ENCODE measurements around the gene WHRN. TPM values are rescaled to one million over a fixed set of nuclear protein-coding genes. Genes with fewer than 3 reads are reported as not detected.

WHRN gene
- total and polyA plus RNA-seq, 2 donors (not counting 1 experiment from before 2014, with no cell fraction given), result 19.4 to 95.7 TPM

GRCh38 chr9:114451707-114452031, 53.6 kb downstream of the WHRN start:
- Mint-ChIP-seq H3K27me3 (no peaks in the 10 kb centered on the region), H3K9me3 (ENCODE audit: insufficient read depth) (peaks cover 4% of the 10 kb centered on the region), H3K4me3 (peak overlapping the region; percentile 70), H3K4me1 (peaks cover 65% of the 10 kb centered on the region), H3K27ac (peak overlapping the region; percentile 97)
- peak overlapping the region in 1 of 5 experiments; percentile 44 for H3K4me3 ChIP-seq (ENCODE audit: control extremely low read depth in 1 of 5, extremely low read depth in 1 of 5, insufficient read depth in 1 of 5, low read depth in 2 of 5, low read length in 4 of 5)
- CTCF ChIA-PET, result interaction anchor here (1.1 to 5.2 kb wide), 11 partner anchors 10 to 201 kb away, joined by 3 to 46 read pairs (median 7); partner anchors contain the start of genes ATP6V1G1 and WHRN
- peaks cover 0 to 9% (median 8%) of the 10 kb centered on the region in 3 donors for H3K9me3 ChIP-seq (ENCODE audit: control extremely low read depth in 1 of 3, control insufficient read depth in 2 of 3, insufficient read depth in 1 of 3, low read length in 2 of 3)
- TF ChIP-seq EZH2 (IDR thresholded peaks at IDR 0.05; ENCODE audit: borderline replicate concordance, insufficient read depth, low read depth, low read length, poor library complexity, severe bottlenecking) (no peak), CTCF (IDR thresholded peaks at IDR 0.05) (no peak)
- no peaks in the 10 kb centered on the region for H3K27me3 ChIP-seq (replicated peaks in 1 of 4; ENCODE audit: control extremely low read depth in 1 of 4, control insufficient read depth in 3 of 4, insufficient read depth in 4 of 4, low read length in 3 of 4)
- peak overlapping the region; percentile 87 to 92 for H3K27ac ChIP-seq (ENCODE audit: low read length in 2 of 2)
- H3K4me1 ChIP-seq (ENCODE audit: control insufficient read depth in 2 of 2, insufficient read depth in 2 of 2, low read length in 2 of 2), result peaks cover 57 to 58% of the 10 kb centered on the region in 2 donors
- no peak for DNase-seq
- no peaks in the 10 kb centered on the region for H3K36me3 ChIP-seq (replicated peaks in 1 of 2; ENCODE audit: control extremely low read depth in 1 of 2, control insufficient read depth in 1 of 2, extremely low read depth in 1 of 2, insufficient read depth in 2 of 2, low read length in 1 of 2)
- peak overlapping the region; percentile 69 for H3K4me2 ChIP-seq (replicated peaks; ENCODE audit: low read depth, low read length, poor library complexity, severe bottlenecking)
- H4K20me1 ChIP-seq (ENCODE audit: control insufficient read depth, insufficient read depth, low read length, poor library complexity, severe bottlenecking), result no peaks in the 10 kb centered on the region
- WGBS (ENCODE audit: insufficient coverage), result no CpG with 5 or more reads among the region's 1 CpG
- H3K9ac ChIP-seq (ENCODE audit: low read length), result peak overlapping the region; percentile 52
- no peak for ATAC-seq (ENCODE audit: low read depth)
- intact Hi-C loops (cut with micrococcal nuclease), result loop anchor here (1.0 to 5.0 kb wide), 9 partner anchors 16 to 166 kb away; no protein-coding TSS in a partner anchor
- H2AFZ ChIP-seq (ENCODE audit: insufficient read depth, low read depth, low read length, poor library complexity, severe bottlenecking), result peak overlapping the region; percentile 64
- POLR2A ChIA-PET, result interaction anchor here (0.5 to 2.7 kb wide), 7 partner anchors 51 to 447 kb away, joined by 3 to 13 read pairs (median 4); partner anchors contain the start of gene ATP6V1G1
- no peaks in the 10 kb centered on the region for H3K79me2 ChIP-seq (ENCODE audit: control insufficient read depth, insufficient read depth, low read length)
